ENCODE measurements around the gene NOG. TPM values are rescaled to one million over a fixed set of nuclear protein-coding genes. Genes with fewer than 3 reads are reported as not detected.

Gene NOG
- total RNA-seq, 2 donors from 2014 or later = 0.13 to 0.93 TPM

GRCh38 chr17:56637254-56637653, 43.8 kb downstream of the NOG start:
- Mint-ChIP-seq H3K27me3 (peaks cover 14% of the 10 kb centered on the region), H3K4me3 (no peak overlapping the region), H3K36me3 (ENCODE audit: low read depth) (no peaks in the 10 kb centered on the region), H3K9me3 (no peaks in the 10 kb centered on the region), H3K4me1 (no peaks in the 10 kb centered on the region), H3K27ac (no peak overlapping the region)
- ATAC-seq (replicated peaks) = no peak

GRCh38 chr17:56638591-56639051, 45.1 kb downstream of the NOG start:
- Mint-ChIP-seq H3K27me3 (peaks cover 14% of the 10 kb centered on the region), H3K27ac (no peak overlapping the region), H3K4me1 (no peaks in the 10 kb centered on the region), H3K4me3 (no peak overlapping the region), H3K9me3 (no peaks in the 10 kb centered on the region), H3K36me3 (ENCODE audit: low read depth) (no peaks in the 10 kb centered on the region)
- ATAC-seq (replicated peaks) = no peak

GRCh38 chr17:56639517-56639916, 46.0 kb downstream of the NOG start:
- Mint-ChIP-seq H3K36me3 (ENCODE audit: low read depth) (no peaks in the 10 kb centered on the region), H3K4me1 (no peaks in the 10 kb centered on the region), H3K27me3 (peaks cover 20% of the 10 kb centered on the region), H3K4me3 (no peak overlapping the region), H3K27ac (no peak overlapping the region), H3K9me3 (no peaks in the 10 kb centered on the region)
- ATAC-seq (replicated peaks) = no peak

GRCh38 chr17:56640116-56640515, 46.6 kb downstream of the NOG start:
- H3K9me3 Mint-ChIP-seq = no peaks in the 10 kb centered on the region
- no peaks in the 10 kb centered on the region for H3K36me3 Mint-ChIP-seq (ENCODE audit: low read depth)
- no peak overlapping the region for H3K4me3 Mint-ChIP-seq
- no peak overlapping the region for H3K27ac Mint-ChIP-seq
- no peaks in the 10 kb centered on the region for H3K4me1 Mint-ChIP-seq
- ATAC-seq (replicated peaks) = no peak
- peaks cover 20% of the 10 kb centered on the region for H3K27me3 Mint-ChIP-seq

GRCh38 chr17:56641373-56641772, 47.9 kb downstream of the NOG start:
- Mint-ChIP-seq H3K27me3 (peaks cover 21% of the 10 kb centered on the region), H3K36me3 (ENCODE audit: low read depth) (no peaks in the 10 kb centered on the region), H3K4me1 (no peaks in the 10 kb centered on the region), H3K9me3 (no peaks in the 10 kb centered on the region), H3K27ac (no peak overlapping the region), H3K4me3 (no peak overlapping the region)
- no peak for ATAC-seq (replicated peaks)

- Mint-ChIP-seq H3K27me3 (peaks cover 21% of the 10 kb centered on the region), H3K36me3 (ENCODE audit: low read depth) (no peaks in the 10 kb centered on the region), H3K9me3 (no peaks in the 10 kb centered on the region), H3K27ac (no peak overlapping the region), H3K4me3 (no peak overlapping the region), H3K4me1 (no peaks in the 10 kb centered on the region)
- ATAC-seq (replicated peaks) = no peak
Measured at GRCh38 chr17:56641894-56642293, 48.4 kb downstream of the NOG start.

- Mint-ChIP-seq H3K36me3 (ENCODE audit: low read depth) (no peaks in the 10 kb centered on the region), H3K9me3 (no peaks in the 10 kb centered on the region), H3K27ac (no peak overlapping the region), H3K4me1 (no peaks in the 10 kb centered on the region), H3K27me3 (peaks cover 18% of the 10 kb centered on the region), H3K4me3 (no peak overlapping the region)
- no peak for ATAC-seq (replicated peaks)
Measured at GRCh38 chr17:56642424-56642823, 48.9 kb downstream of the NOG start.

Other genes with a start within 250 kb of the NOG start
- 1 to 10 TPM; 5.0 to 5.6 TPM for gene C17orf67, start 240.2 kb downstream of the NOG start, total RNA-seq
- gene DGKE, start 240.5 kb downstream of the NOG start, total RNA-seq = 10 to 100 TPM; 44.1 to 49.9 TPM

All from activated T-helper 17 cell treated with anti-CD3 and anti-CD28 coated beads, Interleukin-2, amount 50 U/mL, for 72 hours (primary cell).